NCI-H2196 treated with DMSO at 0.1 percent for 48 hours (cell line): ENCODE results near the gene EGFL7.

Source experiments
- DNase-seq: peaks from one replicate; lab custom pipeline; 2025; ENCODE audit not compliant: unreplicated experiment; lab: John Stamatoyannopoulos, UW

The EGFL7 gene

DNA sequence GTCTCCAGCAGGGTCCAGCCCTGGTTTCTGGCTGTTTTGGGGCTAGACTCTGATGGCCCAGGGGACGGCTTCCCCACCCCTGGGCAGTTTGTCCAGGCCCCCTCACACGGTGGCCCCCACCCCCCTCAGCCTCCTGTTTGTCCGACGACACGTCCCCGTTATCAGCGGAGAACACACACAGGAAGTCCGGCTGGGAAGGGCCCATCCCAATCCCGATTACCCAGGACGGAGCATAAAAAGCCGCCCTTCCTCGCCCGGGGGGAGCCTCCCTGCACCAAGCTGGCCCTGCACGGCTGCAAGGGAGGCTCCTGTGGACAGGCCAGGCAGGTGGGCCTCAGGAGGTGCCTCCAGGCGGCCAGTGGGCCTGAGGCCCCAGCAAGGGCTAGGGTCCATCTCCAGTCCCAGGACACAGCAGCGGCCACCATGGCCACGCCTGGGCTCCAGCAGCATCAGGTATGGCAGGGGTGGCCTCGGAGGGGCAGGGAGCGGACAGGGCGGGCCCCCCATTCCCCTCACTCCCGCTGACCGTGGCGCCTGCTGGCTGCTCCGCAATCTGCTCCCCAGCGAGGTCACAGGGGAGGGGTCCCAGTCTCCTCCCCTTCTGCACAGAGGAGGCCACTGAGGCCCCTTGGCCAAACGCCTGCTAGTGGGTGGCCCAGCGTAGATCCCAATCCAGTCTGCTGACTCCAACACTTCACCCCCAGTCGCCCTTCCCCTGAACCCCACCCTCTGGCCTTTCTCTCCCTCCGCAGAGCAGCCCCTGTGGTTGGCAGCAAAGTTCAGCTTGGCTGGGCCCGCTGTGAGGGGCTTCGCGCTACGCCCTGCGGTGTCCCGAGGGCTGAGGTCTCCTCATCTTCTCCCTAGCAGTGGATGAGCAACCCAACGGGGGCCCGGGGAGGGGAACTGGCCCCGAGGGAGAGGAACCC, at the start of gene EGFL7:
TSS of gene EGFL7 (plus strand) at position 261 of the 926 bp plus-strand sequence. CDS start 5,367 bp downstream, outside the sequence.
- no peak for DNase-seq

DNA sequence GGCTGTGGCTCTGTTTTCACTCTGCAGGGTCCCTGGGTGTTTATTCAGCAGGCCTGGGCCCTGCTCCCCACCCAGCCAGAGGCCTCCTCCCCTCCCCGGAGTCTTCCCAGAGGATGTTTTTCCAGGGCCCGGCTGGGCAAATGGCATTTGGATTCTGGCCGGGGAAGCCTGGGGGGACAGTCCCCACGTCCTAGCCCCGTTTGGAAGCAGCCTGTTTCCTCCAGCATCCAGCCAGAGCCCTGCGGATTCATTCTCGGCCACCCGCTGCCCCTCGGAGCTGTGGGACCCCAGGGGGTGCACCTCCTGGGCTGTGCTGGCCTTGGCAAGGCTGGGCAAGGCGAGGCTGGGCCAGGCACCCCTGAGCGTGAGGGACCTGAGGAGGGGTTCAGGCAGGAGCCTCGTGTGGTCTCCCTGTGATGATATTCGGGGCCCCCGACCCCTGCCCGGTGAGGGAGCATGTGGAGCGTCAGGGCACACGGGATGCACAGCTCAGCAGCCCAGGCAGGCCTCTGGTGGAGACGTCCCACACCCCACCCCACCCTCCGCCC, 48.8 kb upstream of the EGFL7 start:
- no peak for DNase-seq

DNA sequence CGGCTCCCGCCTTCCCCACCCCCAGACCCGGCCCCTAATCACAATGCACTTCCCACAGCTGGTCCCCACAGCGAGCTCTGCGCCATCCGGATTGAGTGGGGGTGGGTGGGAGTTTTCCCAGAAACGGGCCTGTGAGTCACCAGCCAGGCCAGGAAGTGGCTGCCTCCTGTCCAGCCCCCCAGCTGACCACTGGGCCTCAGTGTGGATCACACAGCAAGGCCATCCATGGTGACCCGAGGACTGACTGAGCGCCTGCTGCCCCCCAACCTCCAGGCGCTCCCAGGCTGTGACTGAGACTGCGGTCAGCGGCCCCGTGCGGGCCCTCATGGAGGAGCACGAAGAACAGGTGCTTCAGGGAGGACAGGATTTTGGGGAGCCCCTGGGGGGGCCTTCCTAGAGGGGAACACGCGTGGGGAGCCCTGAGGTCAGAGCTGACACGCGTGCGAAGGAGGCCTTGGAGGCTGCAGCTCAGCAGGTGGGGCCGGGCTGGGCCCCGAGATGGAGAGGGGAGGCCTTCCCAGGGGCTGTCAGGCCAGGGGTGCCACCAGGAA, 48.3 kb upstream of the EGFL7 start:
- DNase-seq = no peak

DNA sequence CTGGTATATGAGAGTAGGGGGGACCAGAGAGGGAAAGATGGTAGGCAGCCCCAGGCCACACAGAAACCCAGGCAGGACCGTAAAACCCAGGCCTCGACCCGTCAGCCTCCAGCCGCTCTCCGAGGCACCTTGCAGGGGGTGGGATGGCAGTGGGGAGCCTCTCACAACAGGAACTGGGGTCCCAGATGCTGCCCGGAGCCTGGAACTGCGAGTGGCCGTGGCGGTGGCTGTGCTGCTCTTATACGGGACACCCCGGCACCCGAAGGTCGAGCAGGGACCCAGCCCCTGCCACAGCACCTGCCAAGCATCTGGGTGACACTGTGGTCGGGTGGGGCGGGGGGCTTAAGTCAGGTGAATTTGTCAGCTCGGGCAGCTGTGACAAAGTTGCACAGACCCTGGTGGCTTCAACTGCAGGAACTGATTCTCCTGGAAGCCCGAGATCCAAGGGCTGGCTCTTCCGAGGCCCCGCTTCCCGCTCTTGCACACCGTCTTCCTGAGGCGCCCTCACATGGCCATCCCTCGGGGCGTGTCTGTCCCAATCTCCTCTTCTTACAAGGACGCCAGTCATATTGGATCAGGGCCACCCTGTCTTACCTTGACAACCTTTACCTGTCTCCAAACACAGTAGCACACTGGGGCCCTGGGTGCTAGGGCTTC, 47.6 kb upstream of the EGFL7 start:
- no peak for DNase-seq

DNA sequence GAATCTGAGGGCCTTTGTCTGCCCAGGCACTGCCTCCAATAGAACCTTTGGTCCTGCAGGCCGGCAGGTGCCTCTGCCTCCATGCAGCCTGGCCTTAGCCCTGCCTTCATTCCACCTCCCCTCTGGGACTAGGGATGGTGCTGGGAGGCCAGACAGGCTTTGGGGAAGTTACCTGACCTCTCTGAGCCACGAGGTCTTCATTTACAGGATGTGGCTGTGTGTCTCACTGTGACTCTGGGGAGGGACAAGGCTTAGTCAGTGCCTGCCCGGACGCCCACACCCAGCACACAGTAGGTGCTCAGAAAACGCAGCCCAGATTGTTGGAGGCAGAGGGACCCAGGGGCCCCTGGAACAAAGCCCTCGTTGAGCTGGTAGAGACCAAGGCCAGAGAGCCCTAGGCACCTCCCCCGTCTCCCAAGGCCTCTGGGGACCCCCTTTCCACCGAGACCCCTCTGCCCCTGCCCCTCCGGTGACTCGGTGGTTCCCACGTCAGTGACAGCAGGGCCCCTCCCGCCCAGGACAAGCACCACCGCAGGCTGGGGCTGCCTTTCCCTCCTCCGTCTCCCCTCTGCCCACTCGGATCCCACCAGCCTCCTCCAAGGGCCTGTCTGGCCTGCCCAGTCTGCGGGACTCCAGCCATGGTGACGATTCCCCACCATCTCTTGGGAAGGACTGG, 46.9 kb upstream of the EGFL7 start:
- DNase-seq = no peak

DNA sequence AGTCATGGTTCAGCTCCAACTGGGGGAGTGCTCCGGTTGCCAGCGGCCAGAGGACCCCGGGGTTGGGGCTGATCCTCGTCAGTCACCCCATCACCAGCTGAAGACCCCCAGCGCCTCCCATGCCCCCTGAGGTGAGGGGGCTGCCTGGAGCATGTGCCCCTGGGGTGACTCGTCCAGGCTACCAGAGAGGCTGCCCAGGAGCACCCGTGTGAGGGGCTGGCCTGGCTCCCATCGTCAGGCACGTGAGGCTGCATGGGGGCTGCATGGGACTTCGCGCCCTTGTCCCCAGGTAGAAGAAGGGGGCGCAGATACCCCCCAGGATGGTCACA, 46.4 kb upstream of the EGFL7 start:
- DNase-seq = no peak

DNA sequence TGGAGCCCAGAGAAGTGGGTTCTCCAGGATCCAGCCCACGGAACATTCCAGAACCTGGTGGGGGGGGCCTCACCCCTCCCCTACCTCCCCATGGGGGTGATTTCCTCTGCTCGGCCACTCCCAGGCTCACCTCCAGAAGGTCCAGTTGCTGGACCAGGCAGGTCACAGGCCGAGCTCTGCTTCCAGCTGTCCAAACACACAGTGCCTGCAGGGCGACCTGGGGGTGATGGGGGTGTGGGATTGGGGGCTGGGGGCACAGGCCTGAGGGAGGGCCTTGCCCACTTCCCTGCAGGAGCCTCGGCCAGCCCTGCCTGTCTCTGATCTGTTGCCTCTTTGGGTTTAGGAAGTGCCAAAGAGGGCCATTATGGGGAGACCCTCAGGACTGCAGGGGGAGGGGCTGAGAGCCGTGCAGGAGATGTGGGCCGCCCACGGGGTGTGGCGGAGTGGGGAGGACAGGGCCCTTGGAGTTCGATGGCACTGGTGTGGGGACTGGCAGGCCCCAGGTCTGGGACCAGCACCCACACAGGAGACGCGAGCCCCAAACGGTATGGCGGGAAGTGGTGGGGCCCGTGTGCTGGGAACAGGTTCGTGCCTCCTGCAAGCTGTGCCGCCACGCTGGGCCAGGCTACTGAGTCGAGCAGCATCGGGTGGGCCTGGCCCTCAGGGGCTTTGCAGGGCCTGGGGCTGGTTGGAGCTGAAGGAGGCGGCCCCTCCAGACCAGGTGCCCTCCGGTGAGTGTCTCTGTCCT, 45.6 kb upstream of the EGFL7 start:
- DNase-seq = no peak

DNA sequence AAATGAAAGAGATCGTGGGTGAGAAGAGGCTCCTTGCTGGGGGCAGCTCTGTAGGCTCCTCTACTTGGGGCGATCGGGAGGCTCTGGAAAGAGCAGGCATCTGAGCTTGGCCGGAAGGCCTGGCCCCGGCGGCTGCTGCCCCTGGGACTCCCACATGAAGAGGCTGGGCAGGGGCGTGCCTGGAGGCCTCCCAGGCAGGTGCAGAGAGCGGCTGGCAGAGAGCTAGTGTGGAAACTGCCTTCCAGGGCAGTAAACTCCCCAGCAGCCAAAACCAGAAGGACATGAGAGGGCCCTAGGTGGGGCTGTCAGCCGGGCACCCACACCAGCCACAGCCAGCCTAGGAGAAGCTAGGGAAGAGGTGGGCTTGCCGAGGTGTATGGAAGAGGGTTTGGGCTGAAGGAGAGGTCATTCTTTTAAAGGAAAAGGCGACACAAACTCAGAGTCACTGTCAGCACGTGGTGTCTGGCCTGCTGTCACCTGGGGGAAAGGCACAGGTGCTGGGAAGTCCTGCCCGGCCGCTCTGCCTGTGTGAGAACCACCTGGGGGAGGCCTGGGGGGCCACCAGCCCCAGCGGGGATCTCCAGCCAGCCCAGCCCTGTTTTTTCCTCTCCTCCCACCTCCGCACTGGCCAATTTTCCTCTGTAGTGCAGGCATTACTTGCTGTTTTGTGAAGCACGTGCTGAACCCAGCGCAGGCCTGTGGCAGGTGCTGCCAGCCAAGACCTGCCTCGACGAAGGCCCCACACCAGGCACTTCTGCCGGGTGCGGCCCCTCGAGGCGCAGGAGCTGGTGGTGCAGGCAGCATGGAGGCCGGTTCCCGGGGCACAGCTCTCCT, 44.8 kb upstream of the EGFL7 start:
- no peak for DNase-seq

DNA sequence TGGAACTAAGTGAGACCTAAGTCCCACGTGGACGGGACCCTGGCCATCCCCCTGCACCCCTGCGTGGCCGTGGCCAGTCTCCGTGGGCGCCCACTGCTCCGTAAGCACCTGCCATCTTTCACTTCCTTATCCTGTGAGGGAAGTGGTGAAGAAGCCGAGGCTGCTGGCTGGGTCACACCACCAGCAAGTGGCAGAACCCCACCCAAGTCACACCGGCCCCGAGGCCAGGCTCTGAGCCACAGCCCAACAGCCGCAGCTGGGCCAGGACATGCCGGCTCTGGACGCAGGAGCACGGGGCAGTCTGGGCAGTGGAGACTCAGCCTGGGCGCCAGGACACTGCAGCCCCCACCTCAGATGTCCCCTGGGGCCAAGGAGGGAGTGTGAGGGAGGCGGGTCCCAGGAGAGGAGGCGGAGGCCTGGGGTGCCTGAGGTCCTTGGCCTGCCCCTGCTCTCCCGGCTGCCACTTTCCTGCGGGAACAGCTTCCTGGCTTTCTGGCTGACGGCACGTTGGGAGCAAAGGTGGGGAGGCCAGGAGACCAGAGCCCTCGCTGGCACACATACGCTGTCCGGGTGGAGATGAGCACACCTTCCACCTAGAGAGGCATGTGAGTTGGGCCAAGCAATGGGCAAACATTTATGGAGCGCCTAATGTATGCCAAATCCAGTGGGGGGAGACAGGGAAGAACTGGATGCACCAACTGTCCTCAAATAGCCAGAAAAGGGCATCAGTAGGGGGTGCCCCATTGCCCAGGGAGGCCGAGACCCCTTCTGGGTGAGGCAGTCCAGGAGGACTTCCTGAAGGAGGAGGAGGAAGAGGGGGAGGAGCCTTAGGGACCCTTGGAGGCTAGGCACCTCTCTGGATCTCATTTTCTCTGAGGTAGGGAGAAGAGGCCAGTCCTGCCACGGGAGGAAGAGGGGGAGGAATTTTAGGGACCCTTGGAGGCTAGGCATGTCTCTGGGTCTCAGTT, 43.9 kb upstream of the EGFL7 start:
- DNase-seq = no peak

DNA sequence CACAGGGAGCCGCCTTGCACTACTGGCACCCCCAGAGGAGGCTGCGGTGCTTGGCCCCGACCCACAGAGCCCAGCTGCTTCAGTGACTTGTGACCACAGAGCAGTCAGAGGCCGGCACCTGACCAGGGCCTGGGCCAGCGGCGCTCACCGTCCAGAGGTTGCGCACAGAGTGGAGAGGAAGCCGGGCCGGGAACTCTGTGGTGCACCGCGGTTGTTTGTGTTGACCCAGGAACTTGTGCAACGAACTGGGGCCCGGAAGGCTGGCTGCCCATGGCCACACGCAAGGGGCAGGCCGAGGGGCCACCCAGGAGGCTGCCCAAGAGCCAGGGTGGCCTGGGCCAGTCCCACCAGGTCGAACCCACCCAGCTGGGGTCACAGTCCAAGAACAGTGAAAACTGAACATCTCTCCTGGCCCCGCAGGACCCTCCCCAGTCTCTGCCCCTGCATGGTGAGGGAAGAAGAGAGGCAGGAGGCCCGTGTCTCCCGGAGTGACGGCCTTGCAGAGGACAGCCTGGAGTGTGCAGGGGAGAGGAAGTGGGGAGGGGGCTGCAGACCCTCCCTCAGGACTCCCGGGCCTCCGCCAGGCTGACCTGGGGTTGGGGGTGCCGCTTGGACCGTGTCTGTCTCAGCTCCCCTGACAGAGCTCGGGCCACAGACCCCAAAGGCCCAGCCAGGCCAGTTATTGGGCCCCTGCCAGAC, 42.8 kb upstream of the EGFL7 start:
- no peak for DNase-seq

DNA sequence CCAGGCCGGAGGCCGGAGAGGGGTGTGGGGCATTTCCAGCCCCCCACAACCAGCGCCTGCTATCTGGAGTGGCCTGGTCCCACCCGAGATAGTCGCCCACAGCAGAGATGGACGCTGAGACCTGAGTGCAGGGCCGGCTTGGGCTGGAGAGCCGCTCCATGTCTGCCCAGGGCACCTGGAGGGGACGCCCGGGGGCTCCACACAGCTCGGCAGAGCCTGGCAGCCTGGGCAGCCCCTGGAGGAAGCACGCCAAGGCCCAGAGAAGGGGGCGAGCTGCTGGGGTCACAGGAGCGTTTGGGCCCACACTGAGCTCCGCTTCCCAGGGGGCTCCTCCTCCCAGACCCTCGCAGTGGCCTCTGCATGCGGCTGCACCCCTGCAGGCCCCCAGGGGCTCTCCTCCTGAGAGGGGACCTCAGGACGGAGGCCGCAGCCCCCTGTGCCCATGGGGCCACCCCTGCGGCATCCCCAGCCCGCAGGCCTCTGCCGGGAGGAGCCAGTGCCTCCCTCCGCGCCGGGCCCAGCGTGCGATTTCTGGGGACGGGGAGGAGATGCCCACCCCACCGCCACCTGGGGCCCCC, 42.2 kb upstream of the EGFL7 start:
- DNase-seq = no peak

DNA sequence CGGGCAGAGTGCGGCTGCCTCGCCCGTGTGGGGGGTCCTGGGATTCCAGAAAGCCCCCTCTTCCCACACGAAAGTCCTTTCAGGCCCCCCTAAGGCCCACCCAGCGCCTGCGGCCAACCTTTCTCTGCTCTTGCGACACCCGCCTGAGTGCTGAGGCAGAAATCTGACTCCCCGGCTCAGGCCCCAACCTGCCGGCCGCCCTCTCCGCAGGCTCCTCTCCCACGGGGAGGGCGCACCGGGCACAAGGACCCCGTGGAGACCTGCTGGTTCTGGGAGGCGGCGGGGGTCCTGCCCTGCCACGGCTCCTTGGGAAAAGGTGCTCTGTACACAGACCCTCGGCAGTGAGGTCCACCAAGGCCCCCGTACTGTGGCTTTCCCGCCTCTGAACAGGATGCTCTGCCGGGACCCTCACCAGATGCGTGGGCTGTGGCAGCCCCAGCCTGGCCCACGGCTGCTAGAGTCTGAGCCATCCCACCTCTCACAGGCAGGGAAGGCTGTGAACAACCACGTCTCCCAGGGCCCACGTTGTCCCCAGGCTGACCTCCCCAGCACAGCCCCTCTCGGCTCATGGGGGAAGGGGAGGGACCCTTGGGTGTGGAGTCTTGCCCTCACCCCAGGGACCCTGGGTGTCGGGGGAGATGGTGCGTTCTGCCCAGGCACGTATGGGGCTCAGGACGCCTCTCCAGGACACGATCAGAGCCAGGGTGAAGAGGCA, 41.5 kb upstream of the EGFL7 start:
- DNase-seq = no peak

DNA sequence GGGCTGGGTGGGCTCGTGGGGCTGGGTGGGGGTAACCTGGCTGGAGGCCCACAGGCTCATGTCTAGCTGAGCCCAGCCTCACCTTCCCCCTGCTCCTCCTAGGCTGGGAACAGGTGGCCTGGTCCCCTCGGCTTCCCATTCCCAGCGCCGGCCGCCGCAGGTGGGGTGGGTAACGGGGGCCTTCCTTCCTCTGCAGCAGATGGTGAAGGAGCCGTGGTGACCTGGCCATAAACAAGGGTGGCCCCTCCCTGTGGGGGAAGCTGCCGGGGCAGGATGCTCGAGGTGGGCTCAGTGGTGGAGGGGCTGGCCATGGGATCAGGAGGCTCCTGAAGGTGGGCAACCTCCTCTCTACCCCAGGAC, 41.0 kb upstream of the EGFL7 start:
- DNase-seq = no peak

DNA sequence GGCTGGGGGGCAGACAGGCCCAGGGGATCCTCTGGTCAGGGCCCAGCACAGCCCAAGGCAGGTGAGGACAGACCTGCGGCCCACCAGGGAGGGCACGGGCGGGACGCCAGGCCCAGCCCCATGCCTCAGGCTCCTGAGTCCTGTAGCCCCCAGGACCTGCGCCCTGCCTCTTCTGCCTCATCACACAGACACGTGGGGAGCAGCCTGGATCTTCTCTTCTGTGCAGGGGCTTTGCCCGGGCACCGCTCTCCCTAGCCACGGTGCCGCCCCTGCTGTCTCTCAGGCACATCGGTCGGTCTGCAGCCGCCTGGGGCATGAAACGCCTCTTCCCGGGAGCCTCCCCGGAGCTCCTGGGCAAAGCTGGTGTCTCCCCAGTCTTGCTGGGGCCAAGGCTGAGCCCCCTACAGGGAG, 40.2 kb upstream of the EGFL7 start:
- no peak for DNase-seq

DNA sequence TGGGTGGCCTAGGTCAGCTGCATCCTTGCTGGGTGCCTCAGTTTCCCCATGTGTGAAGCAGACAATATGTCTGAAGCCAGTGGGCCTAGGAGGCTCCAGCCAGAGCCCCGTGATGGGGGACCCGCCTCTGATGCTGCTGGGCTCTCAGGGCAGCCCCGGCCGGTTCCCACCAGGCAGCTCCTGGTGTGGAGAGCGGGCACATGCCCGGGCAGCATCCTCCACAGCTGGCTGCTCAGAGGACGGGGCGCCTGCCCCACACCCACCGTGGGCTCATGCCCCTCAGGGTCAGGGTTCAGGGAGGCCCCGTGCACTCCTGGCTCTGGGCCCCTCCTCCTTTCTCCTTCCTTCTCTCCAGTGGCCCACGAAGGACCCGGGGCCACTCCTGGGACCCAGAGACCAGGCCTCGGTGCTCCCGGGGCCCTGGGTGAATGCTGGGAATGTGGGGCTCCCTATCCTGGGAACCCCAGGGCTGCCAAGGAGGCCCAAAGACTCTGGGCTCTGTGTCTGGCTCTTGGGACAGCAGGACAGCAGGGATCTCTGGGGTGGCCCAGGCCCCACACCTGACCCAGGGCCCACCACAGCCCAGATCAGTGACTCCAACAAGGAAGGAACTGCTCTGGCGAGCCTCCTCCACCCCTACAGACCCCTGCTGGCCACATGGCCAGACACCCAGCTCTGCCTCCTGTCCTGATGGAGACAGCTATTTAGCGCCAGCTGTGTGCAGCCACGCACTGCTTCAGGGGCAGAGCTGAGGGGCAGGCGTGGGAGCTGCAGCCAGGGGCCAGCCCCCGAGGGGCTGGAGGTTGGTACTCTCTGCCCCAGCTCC, 39.5 kb upstream of the EGFL7 start:
- DNase-seq = no peak

DNA sequence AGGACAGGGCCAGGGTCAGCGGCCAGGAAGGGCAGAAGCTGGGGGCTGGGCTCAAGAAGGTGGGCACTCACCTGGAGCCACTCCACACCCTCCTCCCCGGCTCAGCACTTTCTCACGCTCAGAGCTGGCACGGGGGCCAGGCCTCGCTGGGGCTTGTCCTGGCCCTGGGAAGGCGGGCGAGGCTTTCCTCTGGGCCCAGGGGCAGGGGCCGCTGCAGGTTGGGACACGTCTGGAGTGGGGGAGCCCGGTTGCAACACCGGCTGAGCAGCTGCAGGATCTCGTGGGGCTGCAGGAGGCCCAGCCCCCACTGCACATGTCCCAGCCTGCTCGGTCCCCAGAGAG, 38.9 kb upstream of the EGFL7 start:
- DNase-seq = no peak
